Activated CD8-positive, alpha-beta memory T cell treated with anti-CD3 and anti-CD28 coated beads, Interleukin-2, amount 50 U/mL, for 24 hours (primary cell): Measurements from ENCODE around the gene MPPED2.

Experiments used
- DNase-seq: peaks from one replicate; pipeline ENCODE4 v3.0.0-alpha.2; 2020; ENCODE audit errors: extremely low read depth

Gene MPPED2

DNA sequence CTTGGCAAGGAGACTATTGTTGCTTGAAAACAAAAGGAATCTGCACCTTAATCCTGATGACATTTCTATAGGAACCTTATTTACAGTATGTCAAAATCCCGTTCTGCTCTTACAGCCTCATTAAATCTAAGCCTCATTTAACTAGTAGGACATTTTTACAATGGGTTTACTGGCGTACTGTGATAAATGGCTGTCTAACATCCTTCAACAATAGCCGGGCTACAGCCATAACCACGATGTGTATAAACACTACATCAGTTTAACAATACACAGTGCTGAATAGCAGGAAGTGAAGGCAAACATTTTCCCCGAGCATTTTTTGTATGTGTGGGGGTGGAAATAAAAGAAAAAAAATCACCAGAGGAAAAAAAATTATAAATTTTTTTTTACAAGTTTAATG lies 132.0 kb downstream of the MPPED2 start:
- no peak for DNase-seq

DNA sequence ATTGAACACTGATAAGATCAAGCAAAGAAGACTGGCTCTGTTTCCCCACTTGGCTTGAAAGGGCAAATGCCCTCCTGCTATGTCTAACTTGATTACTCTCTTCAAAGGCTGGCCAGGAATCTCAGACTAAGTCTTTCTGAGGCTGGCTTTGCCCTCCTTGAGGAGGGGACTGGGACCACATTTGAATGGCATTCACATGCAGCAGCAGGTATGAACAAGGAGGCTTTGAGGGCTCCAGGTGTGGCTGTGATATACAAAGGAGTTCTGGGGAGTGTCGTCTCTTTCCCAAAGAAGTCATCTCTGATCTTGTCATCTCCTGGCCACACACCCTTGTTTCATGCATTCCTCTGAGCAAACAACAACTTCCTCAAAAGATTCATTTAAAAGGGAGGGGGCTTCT lies 132.4 kb downstream of the MPPED2 start:
- DNase-seq = no peak

DNA sequence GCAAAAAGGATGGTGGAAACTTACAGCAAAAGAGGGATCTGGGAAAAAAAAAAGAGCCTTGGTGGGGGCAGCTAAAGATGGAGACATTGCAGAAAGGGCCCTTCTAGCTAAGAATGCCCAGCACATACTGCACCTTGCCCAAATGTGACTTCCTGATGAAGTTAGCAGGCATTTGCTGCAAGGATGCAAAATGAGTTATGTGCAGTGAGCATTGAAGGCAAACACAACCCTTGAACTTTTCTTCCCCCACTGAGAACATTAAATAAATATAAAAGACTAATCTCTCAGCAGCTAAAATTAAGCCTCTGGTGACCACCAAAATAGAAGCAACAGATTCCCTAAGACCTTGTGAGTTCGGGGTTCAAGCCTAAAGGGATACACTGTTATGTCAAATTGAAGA lies 133.3 kb downstream of the MPPED2 start:
- DNase-seq = no peak

DNA sequence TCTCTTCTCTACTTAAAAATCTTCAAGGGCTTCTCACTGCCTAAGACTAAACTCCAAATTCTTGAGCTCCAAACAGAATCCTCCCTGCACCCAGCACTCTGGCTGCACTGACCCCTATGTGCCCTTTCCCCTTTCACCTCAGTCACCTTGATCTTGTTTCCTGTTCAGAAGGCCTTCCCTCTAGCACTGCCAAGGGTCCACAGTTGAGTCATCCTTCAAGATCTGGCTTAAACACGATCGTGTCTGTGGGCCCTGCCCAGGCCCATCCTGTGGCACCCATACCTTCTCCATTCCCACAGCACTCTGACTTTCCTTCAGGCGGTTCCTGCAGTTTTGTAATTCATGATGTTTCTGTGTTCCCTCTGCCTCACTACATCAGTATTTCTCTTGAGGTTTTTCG lies 134.0 kb downstream of the MPPED2 start:
- no peak for DNase-seq

DNA sequence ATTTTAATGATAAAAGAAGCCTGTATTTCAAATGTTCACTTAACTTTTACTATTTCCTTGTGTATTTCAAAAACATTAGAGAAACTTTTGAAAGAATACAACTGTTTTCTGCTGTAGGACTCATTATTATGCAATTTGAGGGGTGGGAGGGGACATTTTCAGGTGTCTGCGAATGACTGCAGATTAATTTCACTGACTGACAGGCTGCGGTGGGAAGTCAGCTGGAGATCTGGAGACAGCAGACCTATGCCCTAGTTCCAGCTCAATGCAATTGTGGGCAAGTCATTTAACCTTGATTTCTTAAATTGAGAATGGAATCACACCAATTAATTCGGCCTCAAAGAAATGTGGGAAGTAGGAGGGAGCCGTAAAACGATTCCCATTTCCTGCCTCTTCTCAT lies 134.5 kb downstream of the MPPED2 start:
- no peak for DNase-seq

DNA sequence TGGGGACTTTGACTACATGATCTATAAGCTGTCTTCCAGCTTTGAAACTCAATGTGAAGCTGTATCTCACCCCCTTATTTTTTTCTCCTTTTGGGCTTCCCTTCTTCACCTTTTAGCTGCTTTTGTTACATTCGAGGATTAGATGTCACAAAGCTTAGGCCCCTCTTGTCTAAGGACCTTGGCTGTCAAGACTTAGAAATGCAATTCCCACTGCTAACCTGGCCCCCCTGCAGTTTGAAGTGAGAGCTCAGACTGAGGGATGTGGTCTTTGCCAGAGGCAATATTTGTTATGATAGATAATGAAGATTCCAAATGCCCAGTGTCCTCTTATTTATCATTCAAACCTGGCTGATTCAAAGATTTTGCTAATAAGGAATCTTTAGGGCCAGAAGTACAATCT lies 135.0 kb downstream of the MPPED2 start:
- no peak for DNase-seq

DNA sequence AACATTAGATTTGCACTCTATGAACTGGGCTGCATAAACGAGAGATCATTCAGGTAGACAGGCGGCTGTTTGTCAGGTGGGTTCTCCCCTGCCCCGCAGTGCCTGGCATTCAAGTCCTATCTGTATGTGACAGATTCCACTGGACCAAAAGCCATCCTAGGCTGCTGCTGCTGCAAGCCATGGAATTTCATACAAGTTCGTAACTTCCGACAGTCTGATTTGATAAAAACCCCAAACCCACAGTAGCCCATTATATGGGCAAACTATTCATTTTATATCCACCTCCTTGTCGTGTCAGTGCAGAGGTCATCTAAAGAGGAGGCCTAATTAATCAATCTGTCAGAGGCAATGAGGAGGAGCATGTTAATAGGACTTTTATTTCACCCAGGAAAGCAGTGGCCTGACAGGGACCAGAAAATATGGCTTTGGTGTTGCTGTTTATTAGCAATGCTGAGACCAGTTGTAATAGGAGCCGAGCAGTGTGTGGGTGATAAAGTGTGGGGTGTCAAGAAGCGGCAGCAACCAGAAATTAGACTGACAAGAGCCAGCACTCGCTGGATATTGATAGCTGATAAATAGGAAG lies 139.0 kb downstream of the MPPED2 start:
- DNase-seq = no peak

DNA sequence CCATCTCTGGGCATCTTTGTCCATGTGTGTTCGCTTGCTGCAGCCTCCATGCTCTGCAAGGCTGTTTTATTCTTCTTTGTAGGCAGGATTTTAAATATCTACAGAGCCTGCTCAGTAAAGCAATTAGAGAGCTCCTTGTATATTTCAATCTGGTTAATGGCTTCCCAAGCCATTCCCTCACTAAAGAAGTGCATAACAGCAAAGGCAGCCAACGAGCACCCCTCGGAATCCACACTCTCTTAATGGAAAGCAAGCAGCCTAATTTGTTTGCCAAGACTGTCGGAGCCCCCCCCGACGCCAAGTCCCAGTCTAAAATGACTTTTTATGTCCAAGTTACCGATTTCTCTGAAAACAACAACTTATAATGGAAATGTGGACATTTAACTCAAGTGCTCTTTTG lies 139.6 kb downstream of the MPPED2 start:
- no peak for DNase-seq

DNA sequence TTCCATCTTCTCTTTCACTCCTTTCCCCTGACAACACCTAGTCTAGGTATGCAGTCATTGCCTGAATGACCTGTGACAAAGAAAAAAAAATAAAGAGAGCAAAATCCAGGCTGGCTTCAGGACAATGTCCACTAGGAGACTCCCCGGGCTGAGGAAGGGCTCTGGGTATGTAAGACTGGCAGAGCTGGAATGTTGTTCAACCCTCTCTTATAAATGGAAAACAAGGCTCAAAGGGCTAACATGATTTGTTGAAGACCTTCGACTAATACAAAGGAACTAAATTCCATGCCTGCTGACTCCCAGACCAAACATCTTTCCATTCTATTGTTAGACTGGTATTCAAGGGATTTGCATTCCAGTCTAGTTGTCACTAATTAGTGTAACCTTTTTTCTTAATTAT lies 141.1 kb downstream of the MPPED2 start:
- no peak for DNase-seq

DNA sequence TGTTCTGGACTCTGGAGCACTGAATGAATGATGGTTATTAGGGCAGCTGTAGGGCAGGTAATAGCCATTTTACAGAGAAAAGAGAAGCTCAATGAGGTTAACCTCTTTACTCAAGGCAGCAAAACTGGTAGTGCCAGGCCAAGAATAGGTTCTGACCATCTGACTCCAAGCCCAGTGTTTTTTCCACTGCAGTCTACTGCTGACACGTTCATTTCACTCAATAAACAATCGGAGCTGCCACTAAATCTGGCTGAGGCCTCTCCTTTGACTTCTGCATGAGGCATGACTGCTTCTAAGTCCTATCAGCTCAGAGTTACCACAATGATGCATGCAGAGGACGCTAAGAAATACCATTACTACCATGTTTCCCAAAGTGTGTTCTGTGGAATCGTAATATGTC lies 145.6 kb downstream of the MPPED2 start:
- DNase-seq = no peak

DNA sequence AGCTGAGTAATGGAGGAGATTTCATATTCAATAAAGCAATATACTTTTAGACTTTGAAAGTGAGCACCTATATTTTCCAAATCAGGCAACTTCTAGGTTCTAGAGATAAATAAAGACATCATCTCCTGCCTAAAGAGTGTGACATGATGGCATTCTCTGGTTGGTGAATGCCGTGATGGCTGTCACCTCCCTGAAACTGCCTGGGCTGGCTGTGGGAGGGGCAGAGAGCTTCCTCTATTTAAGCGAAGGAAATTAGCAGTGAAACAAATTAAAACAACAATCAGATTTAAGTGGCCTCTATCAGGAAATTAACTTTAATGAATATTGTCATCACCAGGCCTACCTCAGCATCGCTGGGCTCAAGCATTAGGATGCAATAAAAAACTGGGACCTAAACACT lies 149.4 kb downstream of the MPPED2 start:
- no peak for DNase-seq

DNA sequence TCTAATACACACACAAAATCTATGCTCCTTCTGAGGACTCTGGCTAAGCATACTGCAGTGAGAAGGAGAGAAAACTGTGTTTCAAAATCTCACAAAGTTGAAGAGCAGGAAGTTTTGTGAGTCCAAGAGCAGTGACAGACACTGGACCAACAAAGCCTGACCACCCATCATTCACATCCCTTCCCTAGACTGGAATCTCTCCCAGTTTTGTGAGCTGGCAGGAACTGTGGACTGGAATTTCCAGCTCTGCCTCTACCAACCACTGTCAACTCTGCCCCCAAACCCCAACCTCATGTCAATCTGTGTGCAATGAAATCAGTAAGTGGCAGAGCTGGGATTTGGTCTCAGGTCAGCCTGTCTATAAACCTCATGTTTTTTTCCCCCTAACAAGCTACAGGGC lies 150.7 kb downstream of the MPPED2 start:
- no peak for DNase-seq

DNA sequence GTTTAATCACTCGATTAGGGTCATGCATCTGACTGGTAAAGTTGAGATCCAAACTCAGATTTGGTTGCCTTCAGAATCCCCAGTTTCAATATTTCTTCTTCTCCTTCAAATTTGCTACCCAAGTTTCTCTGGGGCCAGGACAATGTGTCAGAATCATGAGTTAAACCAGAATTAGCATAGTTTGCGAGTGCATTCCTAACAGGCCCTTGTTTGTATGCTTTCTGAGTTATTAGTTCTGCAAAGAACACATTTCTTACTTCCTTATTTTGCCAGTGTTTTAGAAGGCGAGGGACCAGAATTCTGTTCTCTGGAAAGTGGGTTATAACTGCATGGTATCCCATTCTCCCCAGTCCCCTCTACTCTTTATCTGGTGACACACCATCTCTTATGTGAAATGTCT lies 151.3 kb downstream of the MPPED2 start:
- DNase-seq = no peak

DNA sequence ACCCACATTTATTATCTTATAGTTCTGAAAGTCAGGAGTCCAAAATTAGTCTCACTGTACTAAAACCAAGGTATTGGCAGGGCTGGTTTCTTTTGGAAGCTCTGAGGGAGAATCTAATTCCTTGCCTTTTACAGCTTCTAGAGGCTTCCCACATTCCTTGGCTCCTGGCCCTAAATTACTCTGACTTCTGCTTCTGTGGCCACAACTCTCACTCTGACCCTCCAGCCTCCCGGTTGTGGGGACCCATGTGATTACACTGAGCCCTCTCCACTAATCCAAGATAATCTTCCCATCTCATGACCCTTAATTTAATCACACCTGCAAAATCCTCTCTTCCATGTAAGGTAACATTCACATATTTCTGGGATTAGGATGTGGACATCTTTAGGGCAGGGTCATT lies 152.3 kb downstream of the MPPED2 start:
- no peak for DNase-seq

DNA sequence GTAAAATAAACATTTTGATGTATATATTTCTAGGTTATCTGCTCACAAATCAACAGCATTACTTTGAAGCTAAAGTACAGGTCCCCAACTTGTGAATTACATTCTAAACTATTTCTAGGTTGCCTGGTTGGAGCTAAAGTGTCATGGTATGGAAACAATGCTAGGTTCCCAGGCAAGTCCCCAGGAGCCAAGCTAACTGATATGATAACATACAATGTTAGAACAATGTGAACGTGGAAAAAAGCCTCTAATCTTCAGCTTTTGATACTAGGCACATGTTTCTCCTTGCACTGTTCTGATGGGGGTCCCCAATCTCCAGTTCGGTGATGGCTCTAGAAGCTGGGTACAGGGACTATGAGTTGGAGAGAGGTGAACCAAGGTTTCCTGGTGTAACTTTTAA lies 153.4 kb downstream of the MPPED2 start:
- DNase-seq = no peak

DNA sequence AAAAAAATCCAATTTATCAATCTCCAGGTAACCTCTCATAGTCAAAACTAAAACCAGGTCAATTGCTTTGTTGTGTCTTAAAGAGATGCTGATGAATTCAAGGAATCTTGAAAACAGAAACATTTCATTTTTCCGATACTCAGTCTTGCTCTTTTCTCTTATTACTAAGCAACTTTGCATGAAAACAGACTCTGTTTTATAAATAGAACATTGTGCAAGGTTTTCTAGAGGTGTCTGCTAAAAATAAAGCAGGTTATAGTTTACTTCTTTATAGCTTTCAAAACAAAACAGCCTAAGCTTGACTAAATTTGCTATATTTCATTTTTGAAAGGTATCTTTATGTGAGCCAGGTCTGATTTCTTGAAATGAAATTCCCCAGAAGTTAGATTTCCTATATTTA lies 154.0 kb downstream of the MPPED2 start:
- DNase-seq = no peak

DNA sequence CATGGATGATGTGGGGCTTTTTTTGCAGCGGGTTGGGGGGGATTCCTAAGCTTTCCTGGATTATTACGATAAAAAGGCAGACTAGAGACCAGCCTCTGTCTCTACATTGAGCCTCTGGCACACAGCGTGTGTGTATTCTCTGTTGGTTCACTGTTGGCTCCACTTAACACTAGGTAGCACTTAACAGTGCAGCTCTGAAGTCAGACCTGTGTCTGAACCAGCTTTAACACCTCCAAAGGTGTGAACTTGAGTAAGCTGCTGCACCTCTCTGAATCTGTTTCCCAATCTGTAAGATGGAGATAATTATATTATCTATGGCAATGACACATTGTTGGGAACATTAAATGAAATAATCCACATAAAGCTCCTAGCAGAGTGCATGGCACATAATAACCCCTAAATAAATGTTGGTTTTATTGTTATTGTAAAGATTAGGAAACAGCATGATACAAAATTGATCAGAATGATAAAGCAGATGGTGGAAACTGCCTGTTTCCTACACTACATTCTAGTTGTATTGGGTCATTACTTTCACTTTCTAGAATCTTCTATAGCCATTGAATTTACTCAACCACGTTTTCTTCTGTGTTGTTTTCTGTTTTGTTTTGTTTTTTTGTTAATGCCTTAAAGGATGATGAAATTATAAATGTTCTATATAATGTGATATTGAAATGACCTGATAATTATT lies 154.9 kb downstream of the MPPED2 start:
- no peak for DNase-seq

DNA sequence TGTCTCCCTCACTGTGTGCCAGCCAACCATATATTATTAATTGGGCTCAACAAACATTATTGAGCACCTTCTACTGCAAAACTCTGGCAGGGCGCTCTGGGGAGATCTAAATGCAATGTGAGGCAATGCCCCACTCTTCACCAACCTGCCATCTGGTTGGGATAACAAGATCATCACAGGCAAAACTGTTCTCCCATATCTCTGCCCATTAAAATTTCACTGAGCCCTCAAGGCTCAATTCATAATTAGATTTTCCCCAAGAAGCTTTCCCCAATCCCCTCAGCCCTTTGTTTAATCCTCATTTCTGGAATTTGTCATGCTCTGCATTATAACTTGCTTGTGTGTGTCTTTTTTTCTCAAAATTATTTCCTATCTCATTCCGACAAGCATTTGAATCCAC lies 156.6 kb downstream of the MPPED2 start:
- DNase-seq = no peak

DNA sequence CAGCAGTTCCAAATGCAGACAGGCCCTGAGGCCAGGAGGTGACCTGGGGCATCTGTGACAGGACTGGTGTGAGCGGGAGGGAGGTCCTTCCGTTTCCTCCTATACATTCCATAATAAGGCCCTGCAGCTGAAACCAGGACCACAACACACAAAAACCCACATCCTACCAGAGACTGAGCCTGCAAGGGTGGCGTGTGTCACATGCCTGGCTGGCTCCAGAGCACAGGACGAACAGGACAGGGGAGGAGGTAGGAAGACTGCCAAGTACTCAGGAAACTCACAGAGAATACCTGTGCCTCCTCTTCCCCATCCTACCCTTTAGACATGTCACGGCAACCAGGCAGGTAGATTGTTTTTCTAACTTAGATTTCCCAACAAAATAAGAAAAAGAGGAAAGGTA lies 159.4 kb downstream of the MPPED2 start:
- DNase-seq = no peak

DNA sequence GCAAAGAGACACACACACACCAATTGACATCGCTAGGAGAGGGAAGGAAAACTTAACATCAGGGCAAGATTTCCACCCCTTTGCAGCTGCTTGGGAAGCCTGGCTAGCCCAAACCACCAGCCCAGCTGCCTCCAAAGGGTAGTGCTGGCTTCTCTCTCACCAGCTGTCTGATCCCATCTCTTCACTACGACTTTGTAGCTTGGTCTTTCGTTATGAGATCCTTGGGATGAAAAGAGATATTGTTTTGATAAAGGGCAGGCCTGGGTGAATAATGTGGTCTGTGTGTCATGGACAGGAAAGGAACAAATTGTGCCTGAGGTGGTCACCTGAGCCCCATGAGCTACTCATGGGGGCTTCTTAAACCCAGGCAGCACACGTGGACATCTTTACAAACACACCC lies 161.3 kb downstream of the MPPED2 start:
- DNase-seq = no peak

DNA sequence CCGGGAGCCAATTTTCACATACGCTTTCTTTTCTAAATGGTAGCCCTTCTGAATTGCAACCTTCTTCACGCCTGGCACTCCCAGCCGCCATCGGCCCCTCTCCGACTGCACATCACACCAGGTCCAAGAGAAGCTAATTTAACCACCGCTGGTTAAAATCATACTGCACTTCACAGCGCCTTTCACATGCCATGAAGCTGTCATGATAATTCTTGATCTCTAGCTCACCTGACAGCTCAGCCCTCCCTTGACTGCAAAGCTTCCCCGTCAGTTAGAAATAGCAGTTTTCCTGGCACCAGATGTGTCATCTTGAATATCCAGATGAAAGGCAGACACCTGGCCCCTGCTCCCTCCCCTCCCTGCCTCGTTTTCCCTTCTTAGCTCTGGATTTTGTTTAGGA lies 161.8 kb downstream of the MPPED2 start:
- no peak for DNase-seq

DNA sequence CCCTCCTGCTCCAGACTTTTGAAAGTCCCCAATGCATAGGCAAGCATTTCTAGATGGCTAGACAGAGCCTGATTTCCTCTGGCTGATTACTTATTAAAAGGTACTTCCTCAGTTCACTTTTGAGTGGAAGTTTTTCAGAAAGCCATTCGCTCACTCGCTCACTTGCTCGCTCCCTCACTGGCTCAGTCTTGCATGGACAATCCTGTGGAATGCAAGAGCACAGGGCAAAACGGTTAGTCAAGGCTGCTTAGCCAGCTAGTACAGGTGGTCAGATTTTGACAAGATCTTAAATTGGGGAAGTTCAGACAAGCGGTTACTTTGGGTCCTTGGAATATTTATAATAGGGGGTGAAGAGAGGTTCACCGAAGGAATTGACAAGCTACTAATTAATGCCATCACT lies 162.3 kb downstream of the MPPED2 start:
- no peak for DNase-seq

DNA sequence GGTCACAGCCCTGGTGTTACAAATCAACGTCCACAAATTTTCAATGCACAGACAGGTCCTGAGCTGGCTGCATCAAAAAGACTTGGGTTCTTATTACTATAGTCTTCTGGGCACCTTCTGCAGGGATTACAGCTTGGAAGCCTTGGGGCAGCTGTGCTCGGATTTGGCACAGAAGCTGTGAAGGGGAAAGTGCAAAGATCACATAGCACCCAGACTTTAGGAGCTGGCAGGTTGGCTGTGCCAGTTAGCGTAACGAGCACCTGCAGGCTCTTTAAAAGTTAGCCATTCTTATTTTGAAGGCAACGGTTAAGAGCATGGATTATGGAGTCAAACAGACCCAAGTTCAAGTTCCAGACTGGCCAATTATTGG lies 162.9 kb downstream of the MPPED2 start:
- DNase-seq = no peak
